ENCODE data around the gene STK10. TPM values are rescaled to one million over a fixed set of nuclear protein-coding genes. Genes with fewer than 3 reads are reported as not detected.

Gene STK10
- polyA plus RNA-seq, 2 of the 4 experiments (the other 2 are of a cell fraction), result 4.3 to 13.1 TPM

DNA sequence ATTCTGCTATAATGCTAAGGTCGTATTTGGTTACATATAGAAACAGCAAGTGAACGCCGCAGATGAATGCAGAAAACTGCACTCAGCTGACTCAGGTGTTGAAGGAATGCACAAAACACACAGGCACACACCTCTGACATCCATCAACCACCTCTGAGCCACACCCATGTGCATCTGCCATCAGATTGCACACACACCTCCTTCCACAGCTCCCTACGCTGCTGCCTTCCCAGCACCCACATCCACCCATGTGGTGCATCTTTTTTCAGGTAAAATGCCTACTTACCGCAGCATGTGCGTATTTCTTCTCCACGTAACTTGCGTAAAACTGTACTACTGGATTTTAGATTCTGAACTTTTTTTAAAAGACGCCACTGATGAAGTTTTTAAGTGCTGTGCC lies 7.1 kb downstream of the STK10 start:
- no peak overlapping the region for H3K4me3 ChIP-seq
- no peak for FAIRE-seq
- no peak for DNase-seq (ENCODE audit: low read depth in 1 of 2, low spot score in 1 of 2)
- no peak for ATAC-seq
- no peak overlapping the region for H3K27ac ChIP-seq
- ChIA-PET CTCF (interaction anchor here (0.8 kb wide), 1 partner anchor 75 kb away, joined by 3 read pairs; no protein-coding TSS in a partner anchor), POLR2A (no interaction called here)
- TF ChIP-seq, protein P1, sequence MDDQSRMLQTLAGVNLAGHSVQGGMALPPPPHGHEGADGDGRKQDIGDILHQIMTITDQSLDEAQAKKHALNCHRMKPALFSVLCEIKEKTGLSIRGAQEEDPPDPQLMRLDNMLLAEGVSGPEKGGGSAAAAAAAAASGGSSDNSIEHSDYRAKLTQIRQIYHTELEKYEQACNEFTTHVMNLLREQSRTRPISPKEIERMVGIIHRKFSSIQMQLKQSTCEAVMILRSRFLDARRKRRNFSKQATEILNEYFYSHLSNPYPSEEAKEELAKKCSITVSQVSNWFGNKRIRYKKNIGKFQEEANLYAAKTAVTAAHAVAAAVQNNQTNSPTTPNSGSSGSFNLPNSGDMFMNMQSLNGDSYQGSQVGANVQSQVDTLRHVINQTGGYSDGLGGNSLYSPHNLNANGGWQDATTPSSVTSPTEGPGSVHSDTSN (IDR thresholded peaks at IDR 0.05), result no peak
- TF ChIP-seq NFE2L2 (conservative IDR thresholded peaks at IDR 0.05; ENCODE audit: low read length), result no peak
- no peak for TF ChIP-seq KDM1A (IDR thresholded peaks at IDR 0.05; ENCODE audit: low read depth)
- TF ChIP-seq FOSB (CRISPR knock-in tag; IDR thresholded peaks at IDR 0.05), result no peak
- TF ChIP-seq, protein P2, sequence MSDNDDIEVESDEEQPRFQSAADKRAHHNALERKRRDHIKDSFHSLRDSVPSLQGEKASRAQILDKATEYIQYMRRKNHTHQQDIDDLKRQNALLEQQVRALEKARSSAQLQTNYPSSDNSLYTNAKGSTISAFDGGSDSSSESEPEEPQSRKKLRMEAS (IDR thresholded peaks at IDR 0.05), result no peak
- TF ChIP-seq, protein P3, sequence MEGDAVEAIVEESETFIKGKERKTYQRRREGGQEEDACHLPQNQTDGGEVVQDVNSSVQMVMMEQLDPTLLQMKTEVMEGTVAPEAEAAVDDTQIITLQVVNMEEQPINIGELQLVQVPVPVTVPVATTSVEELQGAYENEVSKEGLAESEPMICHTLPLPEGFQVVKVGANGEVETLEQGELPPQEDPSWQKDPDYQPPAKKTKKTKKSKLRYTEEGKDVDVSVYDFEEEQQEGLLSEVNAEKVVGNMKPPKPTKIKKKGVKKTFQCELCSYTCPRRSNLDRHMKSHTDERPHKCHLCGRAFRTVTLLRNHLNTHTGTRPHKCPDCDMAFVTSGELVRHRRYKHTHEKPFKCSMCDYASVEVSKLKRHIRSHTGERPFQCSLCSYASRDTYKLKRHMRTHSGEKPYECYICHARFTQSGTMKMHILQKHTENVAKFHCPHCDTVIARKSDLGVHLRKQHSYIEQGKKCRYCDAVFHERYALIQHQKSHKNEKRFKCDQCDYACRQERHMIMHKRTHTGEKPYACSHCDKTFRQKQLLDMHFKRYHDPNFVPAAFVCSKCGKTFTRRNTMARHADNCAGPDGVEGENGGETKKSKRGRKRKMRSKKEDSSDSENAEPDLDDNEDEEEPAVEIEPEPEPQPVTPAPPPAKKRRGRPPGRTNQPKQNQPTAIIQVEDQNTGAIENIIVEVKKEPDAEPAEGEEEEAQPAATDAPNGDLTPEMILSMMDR (IDR thresholded peaks at IDR 0.05), result no peak
- H3K4me1 ChIP-seq, result no peaks in the 10 kb centered on the region
- H3K4me2 ChIP-seq, result no peak overlapping the region
- WGBS (ENCODE audit: missing lambda C conversion rate), result 94% methylated on average over 9 of the region's 9 CpGs
- no peaks in the 10 kb centered on the region for H3K9me3 ChIP-seq

DNA sequence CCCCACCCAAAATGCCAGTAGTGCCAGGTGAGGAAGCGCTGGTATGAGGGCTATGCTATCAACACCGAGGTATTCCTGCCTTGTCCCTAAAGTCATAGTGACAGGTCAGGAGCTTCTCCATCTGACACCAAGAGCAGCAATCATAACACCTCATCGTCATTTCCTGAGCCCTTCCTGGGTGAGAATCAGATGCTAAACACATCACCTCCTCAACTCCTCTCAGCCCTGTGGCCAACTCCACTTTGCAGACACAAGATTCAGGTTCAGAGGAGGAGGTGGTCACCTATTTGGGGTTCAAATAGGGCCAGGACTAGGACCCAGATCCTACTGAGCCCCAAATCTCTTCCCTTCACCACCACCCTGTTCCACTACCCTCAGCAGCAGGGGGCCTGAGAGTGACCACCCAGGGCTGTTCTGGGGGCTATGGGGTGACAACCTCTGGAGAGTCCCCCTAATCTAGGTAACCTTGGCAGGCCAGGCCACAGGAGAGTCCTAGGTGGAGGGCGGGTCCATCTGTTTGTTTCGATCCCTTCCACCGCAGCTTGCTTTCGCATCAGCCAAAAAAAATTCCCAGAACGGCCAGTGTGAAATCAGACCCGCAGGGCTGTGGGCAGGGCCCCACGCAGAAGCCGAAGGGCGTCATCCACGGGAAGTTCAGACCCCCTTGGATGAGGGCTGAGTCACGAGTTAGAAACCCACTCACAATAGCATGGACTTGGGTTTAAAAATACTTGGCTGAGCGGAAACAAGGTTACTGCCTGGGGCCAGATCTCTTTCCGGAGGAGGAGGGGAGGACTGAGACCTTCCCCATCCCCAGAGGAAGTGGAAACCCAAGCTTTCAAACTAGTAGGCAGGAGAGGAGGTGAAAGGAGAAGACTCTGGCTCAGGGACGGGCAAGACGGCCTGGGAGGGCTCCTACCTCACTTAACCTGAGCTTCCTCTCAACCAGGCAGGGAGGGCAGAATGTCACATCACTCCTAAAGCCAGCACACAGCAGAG lies 8.7 kb downstream of the STK10 start:
- ATAC-seq (no peak; a peak in 1 of 6 replicates), DNase-seq (ENCODE audit: low read depth in 1 of 2, low spot score in 1 of 2) (no peak), FAIRE-seq (no peak)
- WGBS (ENCODE audit: missing lambda C conversion rate), result 84% methylated on average over 17 of the region's 18 CpGs
- ChIA-PET CTCF (interaction anchor here (1.5 to 1.9 kb wide), 2 partner anchors 10 to 73 kb away, joined by 5 to 6 read pairs; partner anchors contain the start of gene STK10), POLR2A (no interaction called here)
- Histone ChIP-seq H3K4me1 (no peaks in the 10 kb centered on the region), H3K9me3 (no peaks in the 10 kb centered on the region), H3K4me3 (no peak overlapping the region), H3K4me2 (no peak overlapping the region), H3K27ac (no peak overlapping the region)
- no peak for TF ChIP-seq TFCP2L1 (CRISPR knock-in tag; IDR thresholded peaks at IDR 0.05)
- TF ChIP-seq CBX2 (IDR thresholded peaks at IDR 0.05; ENCODE audit: borderline replicate concordance, low read depth), result no peak
- TF ChIP-seq, protein P4, sequence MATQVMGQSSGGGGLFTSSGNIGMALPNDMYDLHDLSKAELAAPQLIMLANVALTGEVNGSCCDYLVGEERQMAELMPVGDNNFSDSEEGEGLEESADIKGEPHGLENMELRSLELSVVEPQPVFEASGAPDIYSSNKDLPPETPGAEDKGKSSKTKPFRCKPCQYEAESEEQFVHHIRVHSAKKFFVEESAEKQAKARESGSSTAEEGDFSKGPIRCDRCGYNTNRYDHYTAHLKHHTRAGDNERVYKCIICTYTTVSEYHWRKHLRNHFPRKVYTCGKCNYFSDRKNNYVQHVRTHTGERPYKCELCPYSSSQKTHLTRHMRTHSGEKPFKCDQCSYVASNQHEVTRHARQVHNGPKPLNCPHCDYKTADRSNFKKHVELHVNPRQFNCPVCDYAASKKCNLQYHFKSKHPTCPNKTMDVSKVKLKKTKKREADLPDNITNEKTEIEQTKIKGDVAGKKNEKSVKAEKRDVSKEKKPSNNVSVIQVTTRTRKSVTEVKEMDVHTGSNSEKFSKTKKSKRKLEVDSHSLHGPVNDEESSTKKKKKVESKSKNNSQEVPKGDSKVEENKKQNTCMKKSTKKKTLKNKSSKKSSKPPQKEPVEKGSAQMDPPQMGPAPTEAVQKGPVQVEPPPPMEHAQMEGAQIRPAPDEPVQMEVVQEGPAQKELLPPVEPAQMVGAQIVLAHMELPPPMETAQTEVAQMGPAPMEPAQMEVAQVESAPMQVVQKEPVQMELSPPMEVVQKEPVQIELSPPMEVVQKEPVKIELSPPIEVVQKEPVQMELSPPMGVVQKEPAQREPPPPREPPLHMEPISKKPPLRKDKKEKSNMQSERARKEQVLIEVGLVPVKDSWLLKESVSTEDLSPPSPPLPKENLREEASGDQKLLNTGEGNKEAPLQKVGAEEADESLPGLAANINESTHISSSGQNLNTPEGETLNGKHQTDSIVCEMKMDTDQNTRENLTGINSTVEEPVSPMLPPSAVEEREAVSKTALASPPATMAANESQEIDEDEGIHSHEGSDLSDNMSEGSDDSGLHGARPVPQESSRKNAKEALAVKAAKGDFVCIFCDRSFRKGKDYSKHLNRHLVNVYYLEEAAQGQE (IDR thresholded peaks at IDR 0.05), result no peak
- TF ChIP-seq ZNF302 (CRISPR knock-in tag; IDR thresholded peaks at IDR 0.05), result no peak
- TF ChIP-seq CBX8 (IDR thresholded peaks at IDR 0.05), result no peak
- TF ChIP-seq RNF2 (IDR thresholded peaks at IDR 0.05; ENCODE audit: borderline replicate concordance, low read depth), result no peak
- TF ChIP-seq SREBF2 (IDR thresholded peaks at IDR 0.05), result no peak
- TF ChIP-seq JUNB (IDR thresholded peaks at IDR 0.05), result no peak
- no peak for TF ChIP-seq SMC3 (IDR thresholded peaks at IDR 0.05)
- TF ChIP-seq MAFK (IDR thresholded peaks at IDR 0.05; ENCODE audit: partially characterized antibody), result no peak
- TF ChIP-seq KDM1A (IDR thresholded peaks at IDR 0.05; ENCODE audit: low read depth), result no peak
- TF ChIP-seq NR3C1 (IDR thresholded peaks at IDR 0.05), result no peak
- no peak for TF ChIP-seq RARB (CRISPR knock-in tag; IDR thresholded peaks at IDR 0.05)
